ENCODE results near the gene FGFR3. TPM values are rescaled to one million over a fixed set of nuclear protein-coding genes. Genes with fewer than 3 reads are reported as not detected.
A peak's percentile ranks its signal among the peaks of the same experiment; 100 is the strongest.

FGFR3 gene
- total RNA-seq, 1 experiment from 2014 or later = 0.03 TPM

- in situ Hi-C loops (cut with HindIII; ENCODE audit: low pct_unique_long_range_greater_than_20kb, low sequenced_read_pairs) = no loop called here
- DNase-seq (ENCODE audit: low read depth, low spot score) = no peak
These were observed 12.6 kb downstream of the FGFR3 start for GRCh38 chr4:1805493-1806222.

DNA sequence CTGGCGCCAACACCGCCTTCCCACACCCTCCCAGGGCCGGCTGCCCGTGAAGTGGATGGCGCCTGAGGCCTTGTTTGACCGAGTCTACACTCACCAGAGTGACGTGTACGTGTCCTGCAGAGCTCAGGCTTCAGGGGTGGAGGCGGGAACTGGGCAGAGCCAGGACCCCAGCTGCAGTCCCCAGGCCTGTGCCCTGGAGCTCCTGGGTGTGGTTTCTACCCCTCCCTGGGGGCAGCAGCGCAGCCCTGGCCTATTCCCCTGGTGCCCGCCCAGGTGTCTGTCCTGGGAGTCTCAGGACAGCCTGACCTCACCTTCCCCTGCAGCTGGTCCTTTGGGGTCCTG lies 13.1 kb downstream of the FGFR3 start:
- DNase-seq (ENCODE audit: low read depth, low spot score) = no peak
- in situ Hi-C loops (cut with HindIII; ENCODE audit: low pct_unique_long_range_greater_than_20kb, low sequenced_read_pairs) = no loop called here

DNA sequence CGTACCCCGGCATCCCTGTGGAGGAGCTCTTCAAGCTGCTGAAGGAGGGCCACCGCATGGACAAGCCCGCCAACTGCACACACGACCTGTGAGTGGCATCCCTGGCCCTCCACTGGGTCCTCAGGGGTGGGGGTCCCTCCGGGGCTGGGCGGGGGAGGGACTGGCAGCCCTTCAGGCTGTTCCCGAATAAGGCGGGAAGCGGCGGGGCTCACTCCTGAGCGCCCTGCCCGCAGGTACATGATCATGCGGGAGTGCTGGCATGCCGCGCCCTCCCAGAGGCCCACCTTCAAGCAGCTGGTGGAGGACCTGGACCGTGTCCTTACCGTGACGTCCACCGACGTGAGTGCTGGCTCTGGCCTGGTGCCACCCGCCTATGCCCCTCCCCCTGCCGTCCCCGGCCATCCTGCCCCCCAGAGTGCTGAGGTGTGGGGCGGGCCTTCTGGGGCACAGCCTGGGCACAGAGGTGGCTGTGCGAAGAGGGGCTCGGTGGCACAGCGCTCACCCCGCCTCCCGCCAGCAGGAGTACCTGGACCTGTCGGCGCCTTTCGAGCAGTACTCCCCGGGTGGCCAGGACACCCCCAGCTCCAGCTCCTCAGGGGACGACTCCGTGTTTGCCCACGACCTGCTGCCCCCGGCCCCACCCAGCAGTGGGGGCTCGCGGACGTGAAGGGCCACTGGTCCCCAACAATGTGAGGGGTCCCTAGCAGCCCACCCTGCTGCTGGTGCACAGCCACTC lies 13.7 kb downstream of the FGFR3 start:
- DNase-seq (ENCODE audit: low read depth, low spot score) = no peak
- in situ Hi-C loops (cut with HindIII; ENCODE audit: low pct_unique_long_range_greater_than_20kb, low sequenced_read_pairs) = no loop called here

DNA sequence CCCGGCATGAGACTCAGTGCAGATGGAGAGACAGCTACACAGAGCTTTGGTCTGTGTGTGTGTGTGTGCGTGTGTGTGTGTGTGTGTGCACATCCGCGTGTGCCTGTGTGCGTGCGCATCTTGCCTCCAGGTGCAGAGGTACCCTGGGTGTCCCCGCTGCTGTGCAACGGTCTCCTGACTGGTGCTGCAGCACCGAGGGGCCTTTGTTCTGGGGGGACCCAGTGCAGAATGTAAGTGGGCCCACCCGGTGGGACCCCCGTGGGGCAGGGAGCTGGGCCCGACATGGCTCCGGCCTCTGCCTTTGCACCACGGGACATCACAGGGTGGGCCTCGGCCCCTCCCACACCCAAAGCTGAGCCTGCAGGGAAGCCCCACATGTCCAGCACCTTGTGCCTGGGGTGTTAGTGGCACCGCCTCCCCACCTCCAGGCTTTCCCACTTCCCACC lies 14.3 kb downstream of the FGFR3 start:
- in situ Hi-C loops (cut with HindIII; ENCODE audit: low pct_unique_long_range_greater_than_20kb, low sequenced_read_pairs) = no loop called here
- DNase-seq (ENCODE audit: low read depth, low spot score) = no peak

GRCh38 chr4:1808396-1808795 lies 15.3 kb downstream of the FGFR3 start:
- DNase-seq (ENCODE audit: low read depth, low spot score) = no peak
- in situ Hi-C loops (cut with HindIII; ENCODE audit: low pct_unique_long_range_greater_than_20kb, low sequenced_read_pairs) = no loop called here

- no peak for DNase-seq (ENCODE audit: low read depth, low spot score)
- in situ Hi-C loops (cut with HindIII; ENCODE audit: low pct_unique_long_range_greater_than_20kb, low sequenced_read_pairs) = no loop called here
These were observed 16.0 kb downstream of the FGFR3 start for GRCh38 chr4:1808851-1809753.

GRCh38 chr4:1809754-1810502 lies 16.8 kb downstream of the FGFR3 start:
- DNase-seq (ENCODE audit: low read depth, low spot score) = peak; percentile 70
- in situ Hi-C loops (cut with HindIII; ENCODE audit: low pct_unique_long_range_greater_than_20kb, low sequenced_read_pairs) = no loop called here

DNA sequence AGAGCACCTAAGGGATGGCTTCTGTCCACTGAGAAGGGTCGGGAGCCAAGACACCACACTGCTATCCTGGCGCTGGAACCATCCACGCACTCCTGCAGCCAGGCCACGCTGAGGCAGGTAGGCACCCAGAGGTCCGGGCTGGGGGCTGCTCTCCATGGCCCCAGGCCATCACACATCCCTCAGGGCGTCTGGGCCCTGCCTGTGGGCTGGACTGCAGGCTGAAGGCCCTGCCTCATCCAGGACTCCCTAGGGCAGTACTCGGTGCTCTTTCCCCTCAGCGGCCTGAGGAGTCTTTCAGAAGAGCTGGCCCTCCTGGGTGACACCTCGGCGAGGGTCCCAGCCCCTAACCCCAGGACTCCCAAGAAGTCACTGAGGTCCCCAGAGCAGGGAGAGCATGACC lies 17.7 kb downstream of the FGFR3 start:
- DNase-seq (ENCODE audit: low read depth, low spot score) = no peak
- in situ Hi-C loops (cut with HindIII; ENCODE audit: low pct_unique_long_range_greater_than_20kb, low sequenced_read_pairs) = no loop called here

DNA sequence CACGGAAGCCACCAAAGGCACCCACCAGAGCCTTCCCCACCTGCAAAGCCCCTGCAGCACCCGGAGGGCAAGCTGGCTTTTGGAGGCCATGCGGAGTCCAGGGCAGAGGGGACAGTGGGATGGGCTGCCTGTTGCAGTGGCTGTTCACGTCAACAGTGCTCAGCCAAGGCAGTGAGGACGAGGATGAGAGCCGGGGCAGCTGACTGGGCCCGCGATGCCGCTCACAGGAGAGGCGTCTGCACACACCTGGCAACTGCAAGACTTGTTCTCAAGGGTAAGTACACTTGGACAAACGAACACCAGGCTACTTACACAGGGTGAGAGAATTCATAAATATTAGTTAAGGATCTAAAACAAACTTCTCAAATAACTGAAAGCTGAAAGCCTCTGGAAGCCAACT lies 19.6 kb downstream of the FGFR3 start:
- no peak for DNase-seq (ENCODE audit: low read depth, low spot score)
- in situ Hi-C loops (cut with HindIII; ENCODE audit: low pct_unique_long_range_greater_than_20kb, low sequenced_read_pairs) = no loop called here

GRCh38 chr4:1813231-1813630 lies 20.1 kb downstream of the FGFR3 start:
- no peak for DNase-seq (ENCODE audit: low read depth, low spot score)
- in situ Hi-C loops (cut with HindIII; ENCODE audit: low pct_unique_long_range_greater_than_20kb, low sequenced_read_pairs) = no loop called here

- DNase-seq (ENCODE audit: low read depth, low spot score) = peak; percentile 50
- in situ Hi-C loops (cut with HindIII; ENCODE audit: low pct_unique_long_range_greater_than_20kb, low sequenced_read_pairs) = no loop called here
These were observed 20.8 kb downstream of the FGFR3 start for GRCh38 chr4:1813915-1814314.

GRCh38 chr4:1814453-1814852 lies 21.4 kb downstream of the FGFR3 start:
- in situ Hi-C loops (cut with HindIII; ENCODE audit: low pct_unique_long_range_greater_than_20kb, low sequenced_read_pairs) = no loop called here
- no peak for DNase-seq (ENCODE audit: low read depth, low spot score)

DNA sequence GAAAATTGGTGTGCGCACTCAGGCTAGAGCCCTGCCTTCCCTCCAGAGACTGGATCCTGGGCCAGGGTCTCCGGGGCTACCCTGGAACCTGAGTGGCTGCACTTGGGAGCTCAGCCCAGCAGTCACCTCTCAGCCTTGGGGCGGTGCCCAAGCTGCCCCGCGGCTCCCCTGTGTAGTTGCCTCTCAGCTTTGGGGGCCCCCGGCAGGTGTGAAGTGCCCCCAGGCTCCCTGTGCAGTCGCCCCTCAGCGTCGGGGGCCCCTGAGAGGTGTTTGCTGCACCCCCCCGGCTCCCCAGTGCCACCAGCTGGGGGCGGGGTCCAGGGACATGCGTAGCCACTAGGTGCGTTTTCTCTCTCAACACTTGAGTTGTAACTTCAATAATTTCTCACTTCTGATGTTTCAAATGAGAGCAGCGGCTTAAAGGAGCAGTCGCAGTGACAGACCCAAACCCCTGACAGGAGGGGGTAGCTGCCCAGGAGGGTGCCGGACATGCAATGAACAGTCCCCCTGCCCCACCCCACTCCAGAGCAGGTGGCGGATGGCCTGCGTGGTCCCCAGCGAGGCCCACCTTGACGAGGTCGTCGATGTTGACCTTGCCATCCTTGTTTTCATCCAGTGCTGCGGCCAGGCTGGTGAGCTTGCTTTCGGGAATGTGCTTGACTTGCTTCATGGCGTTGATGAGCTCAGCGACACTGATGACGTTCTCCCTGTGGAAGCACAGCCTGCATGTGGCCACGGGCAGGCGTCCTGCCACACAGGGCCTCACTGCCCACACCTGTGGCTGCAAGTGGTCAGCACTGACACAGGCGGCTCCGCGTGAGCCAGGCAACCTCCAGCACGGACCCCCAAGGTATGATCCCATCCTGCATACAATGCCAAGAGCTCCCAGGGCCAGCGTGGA lies 22.3 kb downstream of the FGFR3 start:
- DNase-seq (ENCODE audit: low read depth, low spot score) = no peak
- in situ Hi-C loops (cut with HindIII; ENCODE audit: low pct_unique_long_range_greater_than_20kb, low sequenced_read_pairs) = no loop called here

- in situ Hi-C loops (cut with HindIII; ENCODE audit: low pct_unique_long_range_greater_than_20kb, low sequenced_read_pairs) = no loop called here
- no peak for DNase-seq (ENCODE audit: low read depth, low spot score)
These were observed 23.1 kb downstream of the FGFR3 start for GRCh38 chr4:1815997-1816860.

GRCh38 chr4:1819284-1819683 lies 26.2 kb downstream of the FGFR3 start:
- in situ Hi-C loops (cut with HindIII; ENCODE audit: low pct_unique_long_range_greater_than_20kb, low sequenced_read_pairs) = no loop called here
- no peak for DNase-seq (ENCODE audit: low read depth, low spot score)

DNA sequence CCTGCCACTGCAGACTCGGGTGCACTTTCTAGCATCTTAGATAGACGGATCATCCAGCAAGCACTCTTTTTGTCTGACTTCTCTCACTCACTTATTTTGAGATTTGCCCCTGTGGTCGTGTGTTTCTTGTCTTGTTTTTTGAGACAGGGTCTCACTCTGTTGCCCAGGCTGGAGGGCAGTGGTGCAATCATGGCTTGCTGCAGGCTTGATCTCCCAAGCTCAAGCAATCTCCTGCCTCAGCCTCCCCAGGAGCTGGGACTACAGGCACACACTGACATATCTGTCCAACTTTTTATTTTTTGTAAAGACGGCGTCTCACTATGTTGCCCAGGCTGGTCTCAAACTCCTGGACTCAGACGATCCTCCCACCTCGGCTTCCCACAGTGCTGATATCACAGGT lies 26.7 kb downstream of the FGFR3 start:
- no peak for DNase-seq (ENCODE audit: low read depth, low spot score)
- in situ Hi-C loops (cut with HindIII; ENCODE audit: low pct_unique_long_range_greater_than_20kb, low sequenced_read_pairs) = no loop called here
